NCI-H1105 treated with DMSO at 0.1 percent for 48 hours (cell line): ENCODE measurements around the gene SHMT1.

Experiments used
- DNase-seq: peaks from one replicate; lab custom pipeline; 2025; lab: John Stamatoyannopoulos, UW

Gene SHMT1

DNA sequence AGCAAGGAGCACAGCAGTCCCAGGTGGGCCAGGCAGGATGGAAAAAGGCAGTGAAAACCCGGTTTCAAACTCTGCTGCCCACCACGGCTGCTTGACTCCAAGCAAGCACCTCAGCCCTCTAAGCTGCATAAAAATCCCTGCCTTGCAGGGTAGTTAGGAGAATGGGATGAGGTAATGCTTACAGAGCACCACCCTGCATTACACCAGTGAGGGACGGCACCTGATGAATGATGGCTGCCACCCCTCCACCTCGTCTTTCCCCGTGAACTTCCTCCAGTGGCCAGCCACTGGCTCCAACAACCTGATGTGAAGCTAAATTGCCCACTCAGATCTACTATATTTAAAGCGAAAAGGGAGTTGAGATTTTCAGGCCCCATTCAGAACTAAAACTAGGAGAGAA, 81.6 kb downstream of the SHMT1 start:
- no peak for DNase-seq

DNA sequence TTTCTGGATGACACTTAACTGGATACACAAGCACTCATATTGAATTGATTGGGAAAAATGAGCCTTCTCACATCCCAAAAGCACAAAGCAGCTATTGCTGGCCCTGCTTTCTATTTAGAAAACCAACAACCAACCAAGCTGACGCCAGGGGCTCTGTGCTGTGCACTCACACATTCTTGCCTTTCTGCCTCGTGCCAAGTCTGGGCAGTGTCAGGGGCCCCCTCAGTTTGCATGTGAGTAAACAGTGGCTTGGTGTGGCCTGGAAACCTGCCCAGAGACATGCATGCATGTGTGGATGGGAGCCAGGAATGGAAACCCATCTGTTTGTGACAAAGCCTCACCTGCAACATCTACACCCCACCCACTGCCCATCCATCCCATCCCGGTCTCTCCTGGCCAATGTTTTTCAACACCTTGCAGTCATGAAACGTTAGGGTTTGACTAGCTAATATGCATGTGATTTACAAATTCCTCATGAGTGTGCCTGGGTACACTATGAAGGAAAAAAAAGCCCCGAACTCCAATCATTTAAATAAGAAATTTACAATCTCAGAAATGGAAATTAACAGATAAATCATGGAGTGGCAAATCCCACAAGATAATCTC, 82.5 kb downstream of the SHMT1 start:
- peak; percentile 96 for DNase-seq

DNA sequence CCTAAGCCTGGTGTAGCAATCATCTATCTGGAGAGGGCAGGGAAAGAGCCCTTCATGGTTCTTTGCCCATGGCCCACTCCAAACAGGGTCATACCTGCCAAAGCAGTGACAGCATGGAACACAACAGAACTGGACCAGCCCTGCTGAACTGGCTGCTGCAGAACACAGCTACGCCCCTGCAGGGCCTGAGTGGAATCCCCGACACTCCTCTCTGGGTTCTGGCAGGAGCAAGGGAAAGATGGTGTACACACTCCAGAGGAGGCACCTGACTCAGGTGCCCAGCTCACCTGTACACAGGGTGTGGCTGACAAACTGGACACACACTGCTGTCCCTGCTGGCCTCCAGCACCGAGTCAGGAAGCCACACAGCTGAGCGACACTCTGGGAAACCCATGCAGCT, 83.1 kb downstream of the SHMT1 start:
- no peak for DNase-seq

DNA sequence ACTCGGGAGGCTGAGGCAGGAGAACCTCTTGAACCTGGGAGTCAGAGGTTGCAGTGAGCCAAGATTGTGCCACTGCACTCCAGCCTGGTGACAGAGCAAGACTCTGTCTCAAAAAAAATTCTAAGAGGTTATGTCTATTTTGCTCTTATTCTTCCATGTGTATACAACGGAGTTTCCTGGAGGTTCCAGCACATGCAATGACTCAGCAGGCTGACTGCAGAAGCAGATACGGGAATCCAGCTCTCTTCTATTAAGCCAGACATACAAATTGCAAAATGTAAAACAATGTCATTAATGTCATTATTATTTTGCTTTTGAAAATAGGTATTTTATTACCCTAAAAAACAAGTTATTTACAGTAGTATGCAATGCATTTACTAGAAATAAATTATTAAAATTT, 84.5 kb downstream of the SHMT1 start:
- no peak for DNase-seq
